Stimulated activated CD4-positive, alpha-beta T cell treated with anti-CD3 and anti-CD28 coated beads, Interleukin-15, amount 100 ng/mL, for 24 hours (primary cell): ENCODE data around the gene RGS13.

Experiments used
- DNase-seq: peaks from one replicate; pipeline ENCODE4 v3.0.0-alpha.2; 2020

Gene RGS13

GRCh38 chr1:192627901-192628300 lies 8.0 kb upstream of the RGS13 start:
- DNase-seq: no peak

GRCh38 chr1:192628396-192629057 lies 7.4 kb upstream of the RGS13 start:
- no peak for DNase-seq

- DNase-seq: no peak
Measured at GRCh38 chr1:192629612-192630011, 6.3 kb upstream of the RGS13 start.

GRCh38 chr1:192630521-192631287 lies 5.2 kb upstream of the RGS13 start:
- DNase-seq: no peak

GRCh38 chr1:192631749-192632148 lies 4.2 kb upstream of the RGS13 start:
- DNase-seq: no peak

GRCh38 chr1:192632188-192632587 lies 3.8 kb upstream of the RGS13 start:
- no peak for DNase-seq

GRCh38 chr1:192632641-192633532 lies 3.1 kb upstream of the RGS13 start:
- no peak for DNase-seq

- DNase-seq: no peak
Measured at GRCh38 chr1:192633533-192634253, 2.3 kb upstream of the RGS13 start.

GRCh38 chr1:192635041-192635440 lies 906 bp upstream of the RGS13 start:
- no peak for DNase-seq

- DNase-seq: peak; percentile 12
Measured at GRCh38 chr1:192639607-192640368, 3.8 kb downstream of the RGS13 start.

GRCh38 chr1:192652159-192652558 lies 16.2 kb downstream of the RGS13 start:
- DNase-seq: no peak

GRCh38 chr1:192654120-192654519 lies 18.2 kb downstream of the RGS13 start:
- no peak for DNase-seq

GRCh38 chr1:192654591-192655251 lies 18.8 kb downstream of the RGS13 start:
- peak; percentile 23 for DNase-seq

- DNase-seq: no peak
Measured at GRCh38 chr1:192657760-192658159, 21.8 kb downstream of the RGS13 start.

- no peak for DNase-seq
Measured at GRCh38 chr1:192658255-192658654, 22.3 kb downstream of the RGS13 start.

GRCh38 chr1:192660613-192661012 lies 24.7 kb downstream of the RGS13 start:
- peak; percentile 29 for DNase-seq

GRCh38 chr1:192668409-192668983 lies 32.5 kb downstream of the RGS13 start:
- DNase-seq: no peak

- DNase-seq: no peak
Measured at GRCh38 chr1:192669174-192669573, 33.2 kb downstream of the RGS13 start.

- no peak for DNase-seq
Measured at GRCh38 chr1:192675716-192676115, 39.8 kb downstream of the RGS13 start.

- DNase-seq: no peak
Measured at GRCh38 chr1:192678099-192678498, 42.2 kb downstream of the RGS13 start.

- no peak for DNase-seq
Measured at GRCh38 chr1:192682335-192682734, 46.4 kb downstream of the RGS13 start.
